ENCODE data around the gene GOPC. TPM values are rescaled to one million over a fixed set of nuclear protein-coding genes. Genes with fewer than 3 reads are reported as not detected.

The GOPC gene
- total RNA-seq, 1 experiment from 2014 or later: 24.2 TPM

GRCh38 chr6:117534974-117535373 lies 67.3 kb downstream of the GOPC start:
- H3K36me3 ChIP-seq (ENCODE audit: control insufficient read depth in 1 of 2, insufficient read depth in 2 of 2, low read length in 2 of 2): peaks cover 0 to 4% of the 10 kb centered on the region in 2 experiments; a peak in 1 of 4 replicates
- peaks cover 7 to 10% of the 10 kb centered on the region in 2 experiments; a peak in 2 of 4 replicates for H3K4me1 ChIP-seq (ENCODE audit: control insufficient read depth in 1 of 2, insufficient read depth in 2 of 2, low read length in 2 of 2)
- no peaks in the 10 kb centered on the region for H3K27me3 ChIP-seq (ENCODE audit: insufficient read depth, low read length)
- H3K27ac ChIP-seq (ENCODE audit: low read depth, low read length): no peak overlapping the region
- no peak for TF ChIP-seq RAD21 (IDR thresholded peaks at IDR 0.05; ENCODE audit: low read depth)
- no peak for TF ChIP-seq SP1 (IDR thresholded peaks at IDR 0.05; ENCODE audit: low read depth)
- no peak for TF ChIP-seq TCF7L2 (IDR thresholded peaks at IDR 0.05; ENCODE audit: borderline replicate concordance, extremely low read depth, insufficient read depth, insufficient read length)
- TF ChIP-seq MAX (IDR thresholded peaks at IDR 0.05): no peak
- no peak for TF ChIP-seq SRF (IDR thresholded peaks at IDR 0.05; ENCODE audit: low read depth)
- no peak for TF ChIP-seq FOSL1 (IDR thresholded peaks at IDR 0.05; ENCODE audit: low read depth)
- TF ChIP-seq JUND (IDR thresholded peaks at IDR 0.05): no peak
- no peak for TF ChIP-seq CTCF (IDR thresholded peaks at IDR 0.05 in 2 of 3, conservative IDR thresholded peaks at IDR 0.05 in 1 of 3; ENCODE audit: borderline replicate concordance in 1 of 3, insufficient read depth in 1 of 3, low read depth in 2 of 3, low read length in 2 of 3)
- no peak for TF ChIP-seq EZH2phosphoT487 (IDR thresholded peaks at IDR 0.05; ENCODE audit: borderline replicate concordance)
- no peak for TF ChIP-seq ZFX (IDR thresholded peaks at IDR 0.05)
- no peak for TF ChIP-seq ATF3 (IDR thresholded peaks at IDR 0.05)
- no peak for TF ChIP-seq REST (IDR thresholded peaks at IDR 0.05; ENCODE audit: low read depth)
- no peak for TF ChIP-seq ELF1 (IDR thresholded peaks at IDR 0.05; ENCODE audit: borderline replicate concordance, low read depth)
- no peak for TF ChIP-seq EGR1 (IDR thresholded peaks at IDR 0.05; ENCODE audit: low read depth)
- no peak for TF ChIP-seq POLR2AphosphoS5 (IDR thresholded peaks at IDR 0.05; ENCODE audit: low read depth, low read length)
- no peak for TF ChIP-seq EZH2 (IDR thresholded peaks at IDR 0.05)
- no peak for TF ChIP-seq ZNF274 (IDR thresholded peaks at IDR 0.05; ENCODE audit: low read depth, low read length)
- H3K4me2 ChIP-seq (ENCODE audit: low read length): no peak overlapping the region
- intact Hi-C loops (cut with micrococcal nuclease): no loop called here
- no peaks in the 10 kb centered on the region for H3K9me2 ChIP-seq (ENCODE audit: insufficient read depth)
- ChIA-PET CTCF (no interaction called here), RAD21 (ENCODE audit: low non-redundant PET in 1 of 2, low total read pairs in 2 of 2, uncharacterized antibody in 2 of 2, unreplicated experiment in 2 of 2) (no interaction called here), POLR2A (no interaction called here)
- no peak for ATAC-seq
- no peaks in the 10 kb centered on the region for H3K9me3 ChIP-seq (ENCODE audit: control insufficient read depth in 1 of 2, insufficient read depth in 1 of 2, low read depth in 1 of 2, low read length in 2 of 2)
- no TSS peak for BruUV-seq (replicated peaks)
- no peak for DNase-seq (ENCODE audit: low read depth, low spot score)
- no peak overlapping the region for H3K9ac ChIP-seq (ENCODE audit: low read length)
- no peaks in the 10 kb centered on the region for H4K20me1 ChIP-seq (ENCODE audit: insufficient read depth)
- H3K4me3 ChIP-seq (replicated peaks in 1 of 2; ENCODE audit: low read depth in 1 of 2, low read length in 2 of 2): no peak overlapping the region
- no peak overlapping the region for H2AFZ ChIP-seq (ENCODE audit: low read depth, low read length, poor library complexity, severe bottlenecking)
- no peaks in the 10 kb centered on the region for H3K79me2 ChIP-seq (ENCODE audit: insufficient read depth, low read length)
